HEK293 (cell line): Measurements from ENCODE around the gene TMEM98.

Experiments
- CTCF ChIP-seq: fragments of 450-650 bp; formaldehyde crosslinking; IDR thresholded peaks from 2 replicates; pipeline ENCODE4 v1.5.1; 2016; ENCODE audit warnings: missing biosample characterization, missing genetic modification characterization
- ZNF274 ChIP-seq, 2 experiments: fragments of 200-500 bp in 1 of 2; fragments of 450-650 bp in 1 of 2; sonication (Bioruptor generic) in 1 of 2; formaldehyde crosslinking in 1 of 2; IDR thresholded peaks; 2 replicates each; pipeline versions ENCODE4 v1.5.1 to v1.6.1; 2014 to 2016; ENCODE audit warnings: borderline replicate concordance in 1 of 2, inconsistent platforms in 1 of 2, low read length in 1 of 2, missing biosample characterization in 1 of 2, missing genetic modification characterization in 1 of 2
- ZNF544 ChIP-seq: fragments of 450-650 bp; formaldehyde crosslinking; IDR thresholded peaks from 2 replicates; pipeline ENCODE4 v1.5.0; 2017; ENCODE audit warnings: missing biosample characterization, missing genetic modification characterization
- ZNF561 ChIP-seq: fragments of 450-650 bp; IDR thresholded peaks from 2 replicates; pipeline ENCODE4 v1.5.1; 2018; ENCODE audit warnings: missing biosample characterization, missing genetic modification characterization, borderline replicate concordance

GRCh38 chr17:32912218-32912897 is 15.6 kb upstream of the TMEM98 start:
- TF ChIP-seq CTCF (tag by site-specific recombination) = no peak
- TF ChIP-seq ZNF544 (tag by site-specific recombination) = no peak
- TF ChIP-seq ZNF561 = no peak
- no peak for TF ChIP-seq ZNF274 (IDR thresholded peaks at IDR 0.05; ENCODE audit: low read length)
- no peak for TF ChIP-seq ZNF274 (tag by site-specific recombination; IDR thresholded peaks at IDR 0.05; ENCODE audit: borderline replicate concordance)
